Measurements from ENCODE around the gene KAZN.

KAZN gene

GRCh38 chr1:15116966-15117365, 518.5 kb downstream of the KAZN start:
- H3K9me3 ChIP-seq (ENCODE audit: control insufficient read depth, low read length), result no peaks in the 10 kb centered on the region
- no peaks in the 10 kb centered on the region for H3K36me3 ChIP-seq (ENCODE audit: control insufficient read depth, insufficient read depth, low read length)
- no peak overlapping the region for H3K4me3 ChIP-seq (ENCODE audit: insufficient read depth, low read depth, low read length, poor library complexity, severe bottlenecking)
- DNase-seq, result no peak
- no peaks in the 10 kb centered on the region for H3K27me3 ChIP-seq (replicated peaks; ENCODE audit: control insufficient read depth, insufficient read depth, low read length, poor library complexity, severe bottlenecking)
- H3K4me1 ChIP-seq (ENCODE audit: control insufficient read depth, insufficient read depth, low read length, poor library complexity, severe bottlenecking), result no peaks in the 10 kb centered on the region
- H3K27ac ChIP-seq (ENCODE audit: insufficient read depth, low read length, poor library complexity, severe bottlenecking), result no peak overlapping the region

GRCh38 chr1:15117671-15118325, 519.3 kb downstream of the KAZN start:
- Histone ChIP-seq H3K4me3 (ENCODE audit: insufficient read depth, low read depth, low read length, poor library complexity, severe bottlenecking) (no peak overlapping the region), H3K27ac (ENCODE audit: insufficient read depth, low read length, poor library complexity, severe bottlenecking) (no peak overlapping the region), H3K4me1 (ENCODE audit: control insufficient read depth, insufficient read depth, low read length, poor library complexity, severe bottlenecking) (no peaks in the 10 kb centered on the region)

GRCh38 chr1:15118579-15118978, 520.1 kb downstream of the KAZN start:
- Histone ChIP-seq H3K4me1 (ENCODE audit: control insufficient read depth, insufficient read depth, low read length, poor library complexity, severe bottlenecking) (no peaks in the 10 kb centered on the region), H3K9me3 (ENCODE audit: control insufficient read depth, low read length) (no peaks in the 10 kb centered on the region), H3K36me3 (ENCODE audit: control insufficient read depth, insufficient read depth, low read length) (no peaks in the 10 kb centered on the region), H3K27ac (ENCODE audit: insufficient read depth, low read length, poor library complexity, severe bottlenecking) (no peak overlapping the region), H3K4me3 (ENCODE audit: insufficient read depth, low read depth, low read length, poor library complexity, severe bottlenecking) (no peak overlapping the region), H3K27me3 (replicated peaks; ENCODE audit: control insufficient read depth, insufficient read depth, low read length, poor library complexity, severe bottlenecking) (no peaks in the 10 kb centered on the region)
- DNase-seq, result no peak

More at GRCh38 chr1:15117671-15118325, 519.3 kb downstream of the KAZN start:
- Histone ChIP-seq H3K36me3 (ENCODE audit: control insufficient read depth, insufficient read depth, low read length) (no peaks in the 10 kb centered on the region), H3K27me3 (replicated peaks; ENCODE audit: control insufficient read depth, insufficient read depth, low read length, poor library complexity, severe bottlenecking) (no peaks in the 10 kb centered on the region), H3K9me3 (ENCODE audit: control insufficient read depth, low read length) (no peaks in the 10 kb centered on the region)
- no peak for DNase-seq

GRCh38 chr1:15120251-15120945, 521.9 kb downstream of the KAZN start:
- Histone ChIP-seq H3K36me3 (ENCODE audit: control insufficient read depth, insufficient read depth, low read length) (no peaks in the 10 kb centered on the region), H3K27ac (ENCODE audit: insufficient read depth, low read length, poor library complexity, severe bottlenecking) (no peak overlapping the region), H3K4me1 (ENCODE audit: control insufficient read depth, insufficient read depth, low read length, poor library complexity, severe bottlenecking) (no peaks in the 10 kb centered on the region), H3K27me3 (replicated peaks; ENCODE audit: control insufficient read depth, insufficient read depth, low read length, poor library complexity, severe bottlenecking) (no peaks in the 10 kb centered on the region), H3K4me3 (ENCODE audit: insufficient read depth, low read depth, low read length, poor library complexity, severe bottlenecking) (no peak overlapping the region), H3K9me3 (ENCODE audit: control insufficient read depth, low read length) (no peaks in the 10 kb centered on the region)
- DNase-seq, result no peak

GRCh38 chr1:15122331-15122730, 523.8 kb downstream of the KAZN start:
- Histone ChIP-seq H3K4me3 (ENCODE audit: insufficient read depth, low read depth, low read length, poor library complexity, severe bottlenecking) (no peak overlapping the region), H3K27me3 (replicated peaks; ENCODE audit: control insufficient read depth, insufficient read depth, low read length, poor library complexity, severe bottlenecking) (no peaks in the 10 kb centered on the region), H3K4me1 (ENCODE audit: control insufficient read depth, insufficient read depth, low read length, poor library complexity, severe bottlenecking) (no peaks in the 10 kb centered on the region), H3K9me3 (ENCODE audit: control insufficient read depth, low read length) (no peaks in the 10 kb centered on the region), H3K27ac (ENCODE audit: insufficient read depth, low read length, poor library complexity, severe bottlenecking) (no peak overlapping the region), H3K36me3 (ENCODE audit: control insufficient read depth, insufficient read depth, low read length) (no peaks in the 10 kb centered on the region)
- no peak for DNase-seq

- no peaks in the 10 kb centered on the region for H3K27me3 ChIP-seq (replicated peaks; ENCODE audit: control insufficient read depth, insufficient read depth, low read length, poor library complexity, severe bottlenecking)
- no peak overlapping the region for H3K4me3 ChIP-seq (ENCODE audit: insufficient read depth, low read depth, low read length, poor library complexity, severe bottlenecking)
- DNase-seq, result no peak
- no peaks in the 10 kb centered on the region for H3K9me3 ChIP-seq (ENCODE audit: control insufficient read depth, low read length)
- no peaks in the 10 kb centered on the region for H3K4me1 ChIP-seq (ENCODE audit: control insufficient read depth, insufficient read depth, low read length, poor library complexity, severe bottlenecking)
- H3K36me3 ChIP-seq (ENCODE audit: control insufficient read depth, insufficient read depth, low read length), result no peaks in the 10 kb centered on the region
- no peak overlapping the region for H3K27ac ChIP-seq (ENCODE audit: insufficient read depth, low read length, poor library complexity, severe bottlenecking)
These were observed 524.8 kb downstream of the KAZN start for GRCh38 chr1:15123270-15123669.

- Histone ChIP-seq H3K36me3 (ENCODE audit: control insufficient read depth, insufficient read depth, low read length) (no peaks in the 10 kb centered on the region), H3K4me1 (ENCODE audit: control insufficient read depth, insufficient read depth, low read length, poor library complexity, severe bottlenecking) (no peaks in the 10 kb centered on the region), H3K27me3 (replicated peaks; ENCODE audit: control insufficient read depth, insufficient read depth, low read length, poor library complexity, severe bottlenecking) (no peaks in the 10 kb centered on the region), H3K9me3 (ENCODE audit: control insufficient read depth, low read length) (no peaks in the 10 kb centered on the region), H3K27ac (ENCODE audit: insufficient read depth, low read length, poor library complexity, severe bottlenecking) (no peak overlapping the region), H3K4me3 (ENCODE audit: insufficient read depth, low read depth, low read length, poor library complexity, severe bottlenecking) (no peak overlapping the region)
- no peak for DNase-seq
These were observed 525.4 kb downstream of the KAZN start for GRCh38 chr1:15123925-15124324.

GRCh38 chr1:15124362-15125100, 526.0 kb downstream of the KAZN start:
- Histone ChIP-seq H3K4me1 (ENCODE audit: control insufficient read depth, insufficient read depth, low read length, poor library complexity, severe bottlenecking) (no peaks in the 10 kb centered on the region), H3K4me3 (ENCODE audit: insufficient read depth, low read depth, low read length, poor library complexity, severe bottlenecking) (no peak overlapping the region), H3K9me3 (ENCODE audit: control insufficient read depth, low read length) (no peaks in the 10 kb centered on the region), H3K27ac (ENCODE audit: insufficient read depth, low read length, poor library complexity, severe bottlenecking) (no peak overlapping the region), H3K27me3 (replicated peaks; ENCODE audit: control insufficient read depth, insufficient read depth, low read length, poor library complexity, severe bottlenecking) (no peaks in the 10 kb centered on the region), H3K36me3 (ENCODE audit: control insufficient read depth, insufficient read depth, low read length) (no peaks in the 10 kb centered on the region)
- DNase-seq, result no peak

- H3K36me3 ChIP-seq (ENCODE audit: control insufficient read depth, insufficient read depth, low read length), result no peaks in the 10 kb centered on the region
- no peak for DNase-seq
- no peaks in the 10 kb centered on the region for H3K27me3 ChIP-seq (replicated peaks; ENCODE audit: control insufficient read depth, insufficient read depth, low read length, poor library complexity, severe bottlenecking)
- H3K4me3 ChIP-seq (ENCODE audit: insufficient read depth, low read depth, low read length, poor library complexity, severe bottlenecking), result no peak overlapping the region
- H3K4me1 ChIP-seq (ENCODE audit: control insufficient read depth, insufficient read depth, low read length, poor library complexity, severe bottlenecking), result no peaks in the 10 kb centered on the region
- H3K9me3 ChIP-seq (ENCODE audit: control insufficient read depth, low read length), result no peaks in the 10 kb centered on the region
- H3K27ac ChIP-seq (ENCODE audit: insufficient read depth, low read length, poor library complexity, severe bottlenecking), result no peak overlapping the region
These were observed 526.7 kb downstream of the KAZN start for GRCh38 chr1:15125101-15125745.
